Cardiac fibroblast (primary cell): ENCODE results near the gene CATSPERZ.
A peak's percentile ranks its signal among the peaks of the same experiment; 100 is the strongest.

Source experiments
- DNase-seq, 2 donors: peaks; one replicate each; pipeline versions ENCODE4 v3.0.0 to v3.0.0-alpha.2; 2010; ENCODE audit warnings: low read depth in 2 of 2
- H3K4me3 ChIP-seq, 2 donors: replicated peaks in 1 of 2; 1 replicate in 1 of 2; 2 replicates in 1 of 2; pipeline ENCODE4 v1.5.1; 2011; ENCODE audit warnings: low read depth in 2 of 2, low read length in 2 of 2, mild to moderate bottlenecking in 2 of 2, moderate library complexity in 1 of 2
- TF ChIP-seq, protein P1 (sequence below): IDR thresholded peaks from one replicate; pipeline ENCODE4 v1.5.1; 2011; ENCODE audit warnings: low read depth, mild to moderate bottlenecking, low read length, inconsistent platforms

Gene CATSPERZ

DNA sequence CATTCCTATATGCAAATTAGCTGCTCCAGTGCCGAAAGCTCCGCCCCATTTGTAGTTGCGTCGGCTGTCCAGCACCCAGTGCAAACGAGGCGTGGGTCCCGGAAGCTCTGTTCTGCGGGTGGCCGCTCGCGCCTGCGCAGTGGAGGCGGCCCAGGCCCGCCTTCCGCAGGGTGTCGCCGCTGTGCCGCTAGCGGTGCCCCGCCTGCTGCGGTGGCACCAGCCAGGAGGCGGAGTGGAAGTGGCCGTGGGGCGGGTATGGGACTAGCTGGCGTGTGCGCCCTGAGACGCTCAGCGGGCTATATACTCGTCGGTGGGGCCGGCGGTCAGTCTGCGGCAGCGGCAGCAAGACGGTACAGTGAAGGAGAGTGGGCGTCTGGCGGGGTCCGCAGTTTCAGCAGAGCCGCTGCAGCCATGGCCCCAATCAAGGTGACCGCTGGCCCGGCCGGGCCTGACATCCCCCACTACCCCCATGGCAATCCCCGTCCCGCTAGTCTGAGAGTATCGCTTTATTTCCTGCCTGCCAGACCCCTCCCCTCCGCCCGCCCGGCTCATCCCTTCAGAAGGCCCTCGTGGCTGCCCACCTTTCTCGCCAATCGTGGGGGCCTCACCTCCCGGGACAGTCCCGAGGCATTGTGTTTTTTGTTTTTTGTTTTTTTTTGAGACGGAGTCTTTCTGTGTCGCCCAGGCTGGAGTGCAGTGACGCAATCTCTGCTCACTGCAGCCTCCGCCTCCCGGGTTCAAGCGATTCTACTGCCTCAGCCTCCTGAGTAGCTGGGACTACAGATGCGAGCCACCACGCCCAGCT, 18.0 kb downstream of the CATSPERZ start, which contains the start of gene PRDX5:
Gene PRDX5 (plus strand): TSS at position 161 of the 805 bp plus-strand sequence. CDS start 95 bp downstream, at position 256.
- peak; percentile 97 to 98 for DNase-seq
- TF ChIP-seq, protein P1, sequence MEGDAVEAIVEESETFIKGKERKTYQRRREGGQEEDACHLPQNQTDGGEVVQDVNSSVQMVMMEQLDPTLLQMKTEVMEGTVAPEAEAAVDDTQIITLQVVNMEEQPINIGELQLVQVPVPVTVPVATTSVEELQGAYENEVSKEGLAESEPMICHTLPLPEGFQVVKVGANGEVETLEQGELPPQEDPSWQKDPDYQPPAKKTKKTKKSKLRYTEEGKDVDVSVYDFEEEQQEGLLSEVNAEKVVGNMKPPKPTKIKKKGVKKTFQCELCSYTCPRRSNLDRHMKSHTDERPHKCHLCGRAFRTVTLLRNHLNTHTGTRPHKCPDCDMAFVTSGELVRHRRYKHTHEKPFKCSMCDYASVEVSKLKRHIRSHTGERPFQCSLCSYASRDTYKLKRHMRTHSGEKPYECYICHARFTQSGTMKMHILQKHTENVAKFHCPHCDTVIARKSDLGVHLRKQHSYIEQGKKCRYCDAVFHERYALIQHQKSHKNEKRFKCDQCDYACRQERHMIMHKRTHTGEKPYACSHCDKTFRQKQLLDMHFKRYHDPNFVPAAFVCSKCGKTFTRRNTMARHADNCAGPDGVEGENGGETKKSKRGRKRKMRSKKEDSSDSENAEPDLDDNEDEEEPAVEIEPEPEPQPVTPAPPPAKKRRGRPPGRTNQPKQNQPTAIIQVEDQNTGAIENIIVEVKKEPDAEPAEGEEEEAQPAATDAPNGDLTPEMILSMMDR, result peak; percentile 1
- H3K4me3 ChIP-seq, result peak within 1 kb of the TSS; percentile 96 to 98

DNA sequence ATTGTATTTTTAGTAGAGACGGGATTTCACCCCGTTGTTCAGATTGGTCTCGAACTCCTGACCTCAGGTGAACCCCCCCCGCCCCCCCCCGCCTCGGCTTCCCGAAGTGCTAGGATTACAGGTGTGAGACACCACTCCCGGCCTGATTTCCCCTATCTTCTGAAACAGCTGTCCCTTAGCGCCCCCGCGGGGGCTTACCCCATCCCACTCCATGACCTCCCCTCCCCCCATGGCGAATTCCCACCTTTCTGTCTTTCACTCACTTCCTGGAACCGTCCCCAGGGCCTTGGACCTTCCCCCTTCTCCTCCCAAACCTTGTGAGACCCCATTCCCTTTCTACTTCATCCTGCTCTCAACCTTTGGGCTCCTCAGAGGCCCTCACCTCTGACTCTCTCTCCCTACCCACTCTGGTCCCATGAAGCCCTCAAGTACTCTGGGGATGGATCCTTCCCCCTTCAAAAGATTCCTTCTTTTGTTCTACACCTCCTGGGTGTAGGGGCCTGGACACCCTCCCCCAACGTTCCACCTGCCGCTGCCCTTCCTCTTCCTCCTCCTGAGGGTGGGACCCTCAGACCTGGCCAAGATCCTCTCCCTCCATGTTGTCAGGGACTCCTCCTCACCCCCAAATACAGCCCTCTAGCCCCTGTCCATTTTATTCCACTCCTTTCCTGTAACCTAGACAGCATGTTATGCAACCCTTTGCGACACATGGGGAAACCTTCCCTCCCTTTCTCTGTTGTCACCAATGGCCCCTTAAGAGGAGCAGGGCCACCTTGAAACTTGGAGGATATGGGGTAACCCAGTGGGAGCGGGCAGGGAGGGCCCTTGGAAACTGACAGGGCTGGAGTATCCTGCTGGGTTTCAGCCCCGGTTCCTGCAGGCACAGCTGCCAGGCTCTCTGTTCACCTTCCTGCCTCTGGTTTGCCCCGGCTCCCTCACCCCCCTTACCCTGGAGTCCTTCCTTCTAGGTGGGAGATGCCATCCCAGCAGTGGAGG, 18.9 kb downstream of the CATSPERZ start:
- TF ChIP-seq, protein P1, result no peak
- H3K4me3 ChIP-seq, result peak overlapping the region; percentile 96 to 98
- no peak for DNase-seq

DNA sequence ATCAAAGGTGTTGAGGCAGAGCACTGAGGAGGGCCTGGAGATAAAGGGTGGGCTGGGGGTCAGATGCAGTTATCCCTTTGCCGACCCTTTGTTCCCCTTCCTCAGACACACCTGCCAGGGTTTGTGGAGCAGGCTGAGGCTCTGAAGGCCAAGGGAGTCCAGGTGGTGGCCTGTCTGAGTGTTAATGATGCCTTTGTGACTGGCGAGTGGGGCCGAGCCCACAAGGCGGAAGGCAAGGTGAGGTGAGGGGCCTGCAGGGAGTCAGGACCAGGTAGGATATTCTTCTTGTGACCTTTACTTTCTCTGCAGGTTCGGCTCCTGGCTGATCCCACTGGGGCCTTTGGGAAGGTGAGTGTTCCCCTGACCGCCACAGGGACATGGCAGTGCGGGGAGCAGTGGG, 20.4 kb downstream of the CATSPERZ start:
- TF ChIP-seq, protein P1, result no peak
- no peak for DNase-seq
- H3K4me3 ChIP-seq, result no peak overlapping the region

DNA sequence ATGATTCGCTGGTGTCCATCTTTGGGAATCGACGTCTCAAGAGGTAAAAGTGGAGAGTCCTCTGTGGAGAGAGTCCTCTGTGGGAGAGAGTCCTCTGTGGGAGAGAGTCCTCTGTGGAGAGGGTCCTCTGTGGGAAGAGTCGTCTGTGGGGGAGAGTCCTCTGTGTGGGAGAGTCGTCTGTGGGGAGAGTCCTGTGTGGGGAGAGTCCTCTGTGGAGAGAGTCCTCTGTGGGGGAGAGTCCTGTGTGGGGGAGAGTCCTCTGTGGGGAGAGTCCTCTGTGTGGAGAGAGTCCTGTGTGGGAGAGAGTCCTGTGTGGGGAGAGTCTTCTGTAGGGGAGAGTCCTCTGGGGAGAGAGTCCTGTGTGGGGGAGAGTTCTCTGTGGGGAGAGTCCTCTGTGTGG, 20.9 kb downstream of the CATSPERZ start:
- TF ChIP-seq, protein P1, result no peak
- DNase-seq, result no peak
- no peak overlapping the region for H3K4me3 ChIP-seq

DNA sequence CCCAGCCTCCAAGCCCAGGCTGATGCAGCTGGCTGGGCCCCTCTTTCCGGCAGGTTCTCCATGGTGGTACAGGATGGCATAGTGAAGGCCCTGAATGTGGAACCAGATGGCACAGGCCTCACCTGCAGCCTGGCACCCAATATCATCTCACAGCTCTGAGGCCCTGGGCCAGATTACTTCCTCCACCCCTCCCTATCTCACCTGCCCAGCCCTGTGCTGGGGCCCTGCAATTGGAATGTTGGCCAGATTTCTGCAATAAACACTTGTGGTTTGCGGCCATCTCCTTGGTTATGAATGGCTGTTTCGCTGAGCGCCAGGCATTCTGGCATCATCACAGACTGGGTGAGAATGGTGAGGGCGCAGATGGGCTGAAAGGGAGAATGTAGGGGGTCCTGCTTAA, 21.4 kb downstream of the CATSPERZ start:
- no peak for DNase-seq
- TF ChIP-seq, protein P1, result no peak

DNA sequence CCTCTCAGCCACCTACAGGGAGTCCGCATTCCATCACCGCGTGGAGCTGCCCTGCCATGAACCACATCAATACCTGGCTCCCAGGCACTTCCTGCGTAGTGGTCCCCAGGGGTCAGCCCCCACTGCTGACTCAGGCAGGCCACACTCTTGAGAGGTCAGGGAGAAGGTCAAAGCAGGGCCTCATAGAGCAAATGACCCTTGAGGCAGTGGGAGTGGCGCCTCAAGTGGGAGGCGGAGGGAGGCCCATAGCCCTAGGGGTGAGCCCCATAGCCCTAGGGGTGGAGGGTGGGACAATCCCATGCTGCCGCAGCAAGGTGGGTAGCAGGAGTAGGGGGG, 22.7 kb downstream of the CATSPERZ start:
- TF ChIP-seq, protein P1, result no peak
- no peak overlapping the region for H3K4me3 ChIP-seq
- no peak for DNase-seq

More for the DNA sequence above, 21.4 kb downstream of the CATSPERZ start:
- no peak overlapping the region for H3K4me3 ChIP-seq
